ENCODE measurements around the gene AKT3. TPM values are rescaled to one million over a fixed set of nuclear protein-coding genes. Genes with fewer than 3 reads are reported as not detected.

AKT3 gene
- polyA plus RNA-seq, 3 donors: 0.81 to 1.7 (median 1.4) TPM

DNA sequence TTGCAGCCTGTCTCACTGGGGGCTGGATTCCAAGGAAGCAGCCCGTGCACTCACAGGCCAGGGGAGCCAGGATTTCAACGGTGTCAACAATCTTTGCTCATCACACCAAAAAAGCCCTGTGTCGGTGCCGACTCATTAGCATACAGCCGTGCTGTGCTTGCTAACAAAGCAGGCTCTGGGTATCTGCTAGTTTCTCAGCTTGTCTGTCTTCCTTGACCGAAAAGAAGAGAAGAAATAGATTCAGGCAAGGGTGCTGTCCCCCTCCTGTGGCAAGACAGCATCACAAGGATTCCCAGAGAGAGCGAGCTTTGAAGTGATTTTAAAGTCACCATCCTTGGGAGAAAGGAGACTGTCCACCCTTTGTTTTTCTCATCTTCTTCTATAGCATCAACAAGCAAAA lies 379.5 kb downstream of the AKT3 start:
- H3K4me1 ChIP-seq (ENCODE audit: control insufficient read depth in 1 of 2, insufficient read depth in 2 of 2, low read length in 2 of 2): peaks cover 36 to 40% of the 10 kb centered on the region in 2 donors
- Mint-ChIP-seq H3K4me1 (peaks cover 40% of the 10 kb centered on the region), H3K27ac (peak overlapping the region in 3 of 7 donors; percentile 8 to 92 (median 26)), H3K36me3 (peaks cover 6 to 22% of the 10 kb centered on the region in 2 donors), H3K9me3 (no peaks in the 10 kb centered on the region), H3K27me3 (ENCODE audit: low read depth in 3 of 3) (peaks cover 0 to 7% (median 0%) of the 10 kb centered on the region in 3 donors), H3K4me3 (no peak overlapping the region)
- H4K20me1 ChIP-seq (ENCODE audit: insufficient read depth, low read length): no peaks in the 10 kb centered on the region
- TF ChIP-seq, protein P1, sequence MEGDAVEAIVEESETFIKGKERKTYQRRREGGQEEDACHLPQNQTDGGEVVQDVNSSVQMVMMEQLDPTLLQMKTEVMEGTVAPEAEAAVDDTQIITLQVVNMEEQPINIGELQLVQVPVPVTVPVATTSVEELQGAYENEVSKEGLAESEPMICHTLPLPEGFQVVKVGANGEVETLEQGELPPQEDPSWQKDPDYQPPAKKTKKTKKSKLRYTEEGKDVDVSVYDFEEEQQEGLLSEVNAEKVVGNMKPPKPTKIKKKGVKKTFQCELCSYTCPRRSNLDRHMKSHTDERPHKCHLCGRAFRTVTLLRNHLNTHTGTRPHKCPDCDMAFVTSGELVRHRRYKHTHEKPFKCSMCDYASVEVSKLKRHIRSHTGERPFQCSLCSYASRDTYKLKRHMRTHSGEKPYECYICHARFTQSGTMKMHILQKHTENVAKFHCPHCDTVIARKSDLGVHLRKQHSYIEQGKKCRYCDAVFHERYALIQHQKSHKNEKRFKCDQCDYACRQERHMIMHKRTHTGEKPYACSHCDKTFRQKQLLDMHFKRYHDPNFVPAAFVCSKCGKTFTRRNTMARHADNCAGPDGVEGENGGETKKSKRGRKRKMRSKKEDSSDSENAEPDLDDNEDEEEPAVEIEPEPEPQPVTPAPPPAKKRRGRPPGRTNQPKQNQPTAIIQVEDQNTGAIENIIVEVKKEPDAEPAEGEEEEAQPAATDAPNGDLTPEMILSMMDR (IDR thresholded peaks at IDR 0.05): no peak
- H2AFZ ChIP-seq (ENCODE audit: insufficient read depth, low read depth, low read length, poor library complexity, severe bottlenecking): peak overlapping the region; percentile 53
- intact Hi-C loops (cut with micrococcal nuclease): loop anchor here in 1 of 2 donors (10.0 kb wide), 3 partner anchors 186 to 574 kb away; no protein-coding TSS in a partner anchor
- H3K4me2 ChIP-seq (replicated peaks; ENCODE audit: extremely low read depth, low read length, poor library complexity, severe bottlenecking): peak overlapping the region; percentile 73
- H3K9ac ChIP-seq (ENCODE audit: insufficient read depth, low read length, poor library complexity, severe bottlenecking): no peak overlapping the region
- no peaks in the 10 kb centered on the region for H3K9me3 ChIP-seq (replicated peaks in 1 of 2; ENCODE audit: control insufficient read depth in 1 of 2, insufficient read depth in 1 of 2, low read length in 2 of 2)
- no peaks in the 10 kb centered on the region for H3K36me3 ChIP-seq (replicated peaks in 1 of 2; ENCODE audit: control insufficient read depth in 1 of 2, insufficient read depth in 2 of 2, low read length in 2 of 2)
- peaks cover 10% of the 10 kb centered on the region for H3K79me2 ChIP-seq (ENCODE audit: insufficient read depth, low read length)
- WGBS (ENCODE audit: insufficient coverage): 84% methylated on average over 4 of the region's 7 CpGs
- H3K27ac ChIP-seq (ENCODE audit: low read depth in 1 of 2, low read length in 2 of 2): peak overlapping the region in 1 of 2 donors; percentile 65
- no peak for DNase-seq
- H3K27me3 ChIP-seq (ENCODE audit: control insufficient read depth in 2 of 2, insufficient read depth in 2 of 2, low read length in 2 of 2): no peaks in the 10 kb centered on the region
- H3K4me3 ChIP-seq (replicated peaks in 1 of 3; ENCODE audit: low read depth in 2 of 3, low read length in 3 of 3): no peak overlapping the region

DNA sequence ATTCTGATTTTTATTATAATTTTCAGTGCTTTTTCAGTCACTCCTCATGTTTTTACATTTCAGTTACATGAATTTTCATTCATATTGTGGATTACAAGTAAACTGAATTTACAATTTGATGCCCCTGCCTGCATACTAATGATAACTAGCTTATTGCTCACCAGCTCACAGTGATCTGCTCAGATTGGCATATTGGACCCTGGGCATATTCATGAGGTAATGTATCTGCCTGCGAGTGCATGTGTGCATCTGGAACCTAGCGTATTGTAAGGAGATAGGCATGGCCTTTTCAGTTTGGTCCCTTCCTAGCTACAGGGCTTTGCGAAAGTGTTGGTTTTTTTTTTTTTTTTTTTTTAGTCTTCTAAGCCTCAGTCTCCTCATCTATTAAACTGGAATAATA lies 380.5 kb downstream of the AKT3 start:
- no peak overlapping the region for H2AFZ ChIP-seq (ENCODE audit: insufficient read depth, low read depth, low read length, poor library complexity, severe bottlenecking)
- WGBS (ENCODE audit: insufficient coverage): 90% methylated on average over 1 of the region's 3 CpGs
- H3K4me3 ChIP-seq (replicated peaks in 1 of 3; ENCODE audit: low read depth in 2 of 3, low read length in 3 of 3): no peak overlapping the region
- H3K9me3 Mint-ChIP-seq: peaks cover 0 to 2% (median 0%) of the 10 kb centered on the region in 7 donors
- H3K4me2 ChIP-seq (replicated peaks; ENCODE audit: extremely low read depth, low read length, poor library complexity, severe bottlenecking): no peak overlapping the region
- no peaks in the 10 kb centered on the region for H4K20me1 ChIP-seq (ENCODE audit: insufficient read depth, low read length)
- H3K4me3 Mint-ChIP-seq: no peak overlapping the region
- H3K4me1 ChIP-seq (ENCODE audit: control insufficient read depth in 1 of 2, insufficient read depth in 2 of 2, low read length in 2 of 2): peaks cover 36 to 40% of the 10 kb centered on the region in 2 donors
- peaks cover 40% of the 10 kb centered on the region for H3K4me1 Mint-ChIP-seq
- no peak overlapping the region for H3K27ac ChIP-seq (ENCODE audit: low read depth in 1 of 2, low read length in 2 of 2)
- H3K9me3 ChIP-seq (replicated peaks in 1 of 2; ENCODE audit: control insufficient read depth in 1 of 2, insufficient read depth in 1 of 2, low read length in 2 of 2): no peaks in the 10 kb centered on the region
- peaks cover 9 to 16% of the 10 kb centered on the region in 2 donors for H3K36me3 Mint-ChIP-seq
- DNase-seq: no peak
- H3K36me3 ChIP-seq (replicated peaks in 1 of 2; ENCODE audit: control insufficient read depth in 1 of 2, insufficient read depth in 2 of 2, low read length in 2 of 2): no peaks in the 10 kb centered on the region
- intact Hi-C loops (cut with micrococcal nuclease): no loop called here
- H3K9ac ChIP-seq (ENCODE audit: insufficient read depth, low read length, poor library complexity, severe bottlenecking): no peak overlapping the region
- no peaks in the 10 kb centered on the region for H3K27me3 ChIP-seq (ENCODE audit: control insufficient read depth in 2 of 2, insufficient read depth in 2 of 2, low read length in 2 of 2)
- H3K27ac Mint-ChIP-seq: no peak overlapping the region
- TF ChIP-seq, protein P1 (IDR thresholded peaks at IDR 0.05): no peak
- peaks cover 3% of the 10 kb centered on the region for H3K79me2 ChIP-seq (ENCODE audit: insufficient read depth, low read length)
- peaks cover 0 to 7% (median 0%) of the 10 kb centered on the region in 3 donors for H3K27me3 Mint-ChIP-seq (ENCODE audit: low read depth in 3 of 3)

Measured in CD14-positive monocyte (primary cell).